Naive thymus-derived CD4-positive, alpha-beta T cell (primary cell): Measurements from ENCODE around the gene CDKAL1. TPM values are rescaled to one million over a fixed set of nuclear protein-coding genes. Genes with fewer than 3 reads are reported as not detected.

Source experiments
- ATAC-seq: fragments of 150-1000 bp; cut with Tn5 transposase; 2 replicates; pipeline ENCODE4 v1.10.0; 2021; ENCODE audit warnings: mild to moderate bottlenecking, moderate library complexity
- CTCF ChIA-PET: fragments of 350-600 bp; sonication (Branson Sonifier 250); formaldehyde crosslinking; loops from one replicate; lab custom pipeline; 2021; ENCODE audit warnings: antibody characterized with exemption; lab: Charles Lee
- POLR2A ChIA-PET: fragments of 350-600 bp; sonication (Branson Sonifier 250); formaldehyde crosslinking; loops from one replicate; lab custom pipeline; 2021; ENCODE audit warnings: antibody characterized with exemption, inconsistent platforms; lab: Charles Lee
- DNase-seq, 9 donors: peaks; one replicate each; pipeline versions ENCODE4 v3.0.0 to v3.0.0-alpha.2; 2020 to 2022; ENCODE audit warnings: mixed read lengths in 1 of 9
- H3K27ac ChIP-seq: one replicate; pipeline ENCODE4 v1.7.0; 2013; ENCODE audit warnings: mild to moderate bottlenecking, low read depth, low read length, moderate library complexity
- H3K27me3 ChIP-seq, 2 donors: one replicate each; pipeline ENCODE4 v1.7.0; 2013; ENCODE audit warnings: low read length in 2 of 2, mild to moderate bottlenecking in 2 of 2, moderate library complexity in 2 of 2; ENCODE audit not compliant: control insufficient read depth in 2 of 2, insufficient read depth in 2 of 2
- H3K36me3 ChIP-seq, 3 experiments: 1 replicate in 2 of 3; 2 replicates in 1 of 3; pipeline ENCODE4 v1.7.0; 2013; ENCODE audit warnings: low read length in 3 of 3, mild to moderate bottlenecking in 3 of 3, moderate library complexity in 1 of 3; ENCODE audit not compliant: insufficient read depth in 3 of 3, control insufficient read depth in 2 of 3
- H3K4me1 ChIP-seq, 2 donors: one replicate each; pipeline ENCODE4 v1.7.0; 2013; ENCODE audit warnings: low read length in 2 of 2, mild to moderate bottlenecking in 2 of 2, moderate library complexity in 1 of 2; ENCODE audit not compliant: control insufficient read depth in 2 of 2, insufficient read depth in 2 of 2
- H3K4me3 ChIP-seq: 2 replicates; pipeline ENCODE4 v1.7.0; 2013; ENCODE audit warnings: mild to moderate bottlenecking, low read length
- H3K9me3 ChIP-seq, 3 experiments: 1 replicate in 2 of 3; 2 replicates in 1 of 3; pipeline ENCODE4 v1.7.0; 2013; ENCODE audit warnings: low read length in 3 of 3; ENCODE audit not compliant: control insufficient read depth in 2 of 3
- H3K27ac Mint-ChIP-seq, 9 donors: one replicate each; pipeline ENCODE4 v1.8.0; 2020 to 2022; ENCODE audit warnings: mixed read lengths in 9 of 9, mild to moderate bottlenecking in 8 of 9, moderate library complexity in 5 of 9, inconsistent platforms in 2 of 9
- H3K27me3 Mint-ChIP-seq, 5 donors: one replicate each; pipeline ENCODE4 v1.8.0; 2021 to 2022; ENCODE audit warnings: mixed read lengths in 5 of 5, mild to moderate bottlenecking in 1 of 5
- H3K36me3 Mint-ChIP-seq, 5 donors: one replicate each; pipeline ENCODE4 v1.8.0; 2020 to 2022; ENCODE audit warnings: mixed read lengths in 5 of 5, mild to moderate bottlenecking in 3 of 5, inconsistent platforms in 1 of 5
- H3K4me1 Mint-ChIP-seq, 7 donors: one replicate each; pipeline ENCODE4 v1.8.0; 2020 to 2022; ENCODE audit warnings: mixed read lengths in 7 of 7, mild to moderate bottlenecking in 3 of 7, inconsistent platforms in 1 of 7
- H3K4me3 Mint-ChIP-seq, 10 donors: one replicate each; pipeline ENCODE4 v1.8.0; 2020 to 2022; ENCODE audit warnings: mild to moderate bottlenecking in 10 of 10, mixed read lengths in 10 of 10, moderate library complexity in 6 of 10, inconsistent platforms in 2 of 10
- H3K9me3 Mint-ChIP-seq, 11 donors: one replicate each; pipeline ENCODE4 v1.8.0; 2020 to 2022; ENCODE audit warnings: mixed read lengths in 11 of 11, mild to moderate bottlenecking in 4 of 11, inconsistent platforms in 1 of 11, moderate library complexity in 1 of 11
- intact Hi-C, 2 donors: fragments of 100-400 bp; cut with micrococcal nuclease; formaldehyde crosslinking; loops; one replicate each; pipeline ENCODE4 v1.15.1; 2023
- polyA plus RNA-seq, 2 donors: library from polyadenylated mRNA; unstranded; fragments of 300-500 nt; fragmentation: Illumina TruSeq; gene quantifications; one replicate each; pipeline ENCODE4 v1.2.3, GENCODE V29; 2021
- total RNA-seq, 6 experiments: library from RNA in 5 of 6; stranded (reverse) in 5 of 6; gene quantifications; 1 replicate in 5 of 6; 2 replicates in 1 of 6; pipeline ENCODE4 v1.2.3 and lab custom pipeline; 2021 to 2026

Gene CDKAL1
- total and polyA plus RNA-seq, 7 experiments from 2014 or later, result 23.6 to 35.8 (median 29.8) TPM

DNA sequence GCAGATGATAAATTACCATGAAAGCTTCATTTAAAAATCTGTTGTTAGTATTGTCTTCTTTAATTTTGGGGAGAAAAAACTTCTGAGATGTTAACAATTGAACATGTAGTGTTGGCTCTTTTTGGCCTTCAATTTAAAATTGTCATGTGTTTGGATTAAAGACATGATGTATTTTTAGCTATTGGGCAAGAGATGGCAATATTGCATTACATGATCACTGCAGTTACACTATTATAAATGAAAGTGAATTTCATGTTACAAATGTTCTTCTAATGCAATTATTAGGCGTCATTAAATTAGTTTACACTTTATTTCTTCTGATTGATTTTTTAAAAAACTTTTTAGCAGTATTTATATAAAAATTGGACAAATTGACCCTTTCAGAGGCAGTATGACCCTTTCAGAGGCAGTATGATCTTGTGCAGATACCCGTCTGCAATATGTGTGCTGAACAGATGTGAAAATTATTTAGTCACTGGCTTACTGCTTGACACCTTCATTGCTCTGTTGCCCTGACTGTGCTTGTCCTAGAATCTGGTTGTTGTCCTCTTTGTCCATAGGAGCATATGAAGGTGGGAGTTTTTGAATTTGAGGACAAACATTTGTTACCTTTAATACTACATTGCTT lies 25.8 kb downstream of the CDKAL1 start:
- Histone ChIP-seq H3K4me1 (no peaks in the 10 kb centered on the region), H3K27me3 (no peaks in the 10 kb centered on the region), H3K4me3 (no peak overlapping the region), H3K27ac (no peak overlapping the region), H3K9me3 (no peaks in the 10 kb centered on the region), H3K36me3 (peaks cover 0 to 11% (median 0%) of the 10 kb centered on the region in 3 experiments)
- Mint-ChIP-seq H3K36me3 (peaks cover 0 to 21% (median 5%) of the 10 kb centered on the region in 5 donors), H3K27me3 (no peaks in the 10 kb centered on the region), H3K9me3 (no peaks in the 10 kb centered on the region), H3K4me1 (peaks cover under 1 to 15% (median 5%) of the 10 kb centered on the region in 7 donors), H3K27ac (peak overlapping the region in 1 of 9 donors; percentile 82), H3K4me3 (no peak overlapping the region)
- ChIA-PET CTCF (interaction anchor here (1.1 kb wide), 1 partner anchor 12 kb away, joined by 3 read pairs; no protein-coding TSS in a partner anchor), POLR2A (no interaction called here)
- ATAC-seq, result no peak
- no peak for DNase-seq
- intact Hi-C loops, result loop anchor here in 1 of 2 donors (10.0 kb wide), 2 partner anchors 605 to 1375 kb away; no protein-coding TSS in a partner anchor

DNA sequence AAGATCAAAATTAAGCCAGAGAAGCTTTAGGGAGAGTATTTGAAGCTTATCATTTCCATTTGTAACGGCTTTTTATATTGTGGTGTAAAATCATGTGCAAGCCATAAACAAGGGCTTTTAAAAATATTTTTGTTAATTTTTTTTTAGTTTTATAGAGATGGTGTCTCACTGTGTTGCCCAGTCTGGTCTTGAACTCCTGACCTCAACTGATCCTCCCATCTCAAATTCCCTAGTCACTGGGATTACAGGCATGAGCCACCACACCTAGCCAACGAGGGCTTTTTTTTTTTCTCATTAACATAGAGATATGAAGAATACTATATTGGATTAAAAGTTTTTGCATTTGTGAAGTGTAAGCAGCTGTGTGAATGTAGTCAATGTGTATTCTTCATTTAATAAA lies 29.1 kb downstream of the CDKAL1 start:
- Mint-ChIP-seq H3K9me3 (no peaks in the 10 kb centered on the region), H3K4me1 (peaks cover 3 to 18% (median 10%) of the 10 kb centered on the region in 7 donors), H3K4me3 (no peak overlapping the region), H3K27me3 (no peaks in the 10 kb centered on the region), H3K36me3 (peaks cover 0 to 16% (median 5%) of the 10 kb centered on the region in 5 donors), H3K27ac (no peak overlapping the region)
- intact Hi-C loops, result loop anchor here in 1 of 2 donors (10.0 kb wide), 2 partner anchors 601 to 1371 kb away; no protein-coding TSS in a partner anchor
- DNase-seq (no peak), ATAC-seq (no peak)
- Histone ChIP-seq H3K27me3 (no peaks in the 10 kb centered on the region), H3K27ac (no peak overlapping the region), H3K4me3 (no peak overlapping the region), H3K9me3 (no peaks in the 10 kb centered on the region), H3K36me3 (no peaks in the 10 kb centered on the region), H3K4me1 (no peaks in the 10 kb centered on the region)
- POLR2A ChIA-PET, result interaction anchor here (0.7 kb wide), 1 partner anchor 12 kb away, joined by 3 read pairs; no protein-coding TSS in a partner anchor
- CTCF ChIA-PET, result interaction anchor here (0.5 to 3.0 kb wide), 3 partner anchors 12 to 1026 kb away, joined by 3 to 38 read pairs (median 6); no protein-coding TSS in a partner anchor

DNA sequence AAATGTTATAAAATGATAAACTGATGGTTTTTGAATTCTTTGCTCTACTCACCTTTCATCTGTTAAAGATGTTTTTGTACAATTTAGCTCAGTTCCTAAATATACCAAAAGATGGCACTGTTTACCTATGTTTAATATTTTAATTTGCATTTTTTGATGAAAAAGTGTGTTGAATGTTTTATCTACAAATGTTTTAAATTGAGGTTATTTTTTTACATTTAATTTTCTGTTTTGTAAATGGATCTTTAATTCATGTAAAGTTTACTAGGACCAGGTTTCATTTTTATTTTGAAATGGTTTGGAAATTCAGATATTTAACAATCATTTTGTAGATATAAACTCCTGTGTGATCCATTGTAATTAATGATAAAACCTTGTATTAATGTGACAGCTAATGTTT lies 30.0 kb downstream of the CDKAL1 start:
- Mint-ChIP-seq H3K27me3 (no peaks in the 10 kb centered on the region), H3K4me3 (no peak overlapping the region), H3K9me3 (no peaks in the 10 kb centered on the region), H3K4me1 (peaks cover 5 to 20% (median 10%) of the 10 kb centered on the region in 7 donors), H3K36me3 (peaks cover 4 to 21% (median 5%) of the 10 kb centered on the region in 5 donors), H3K27ac (no peak overlapping the region)
- no peaks in the 10 kb centered on the region for H3K27me3 ChIP-seq
- H3K4me1 ChIP-seq, result no peaks in the 10 kb centered on the region
- H3K27ac ChIP-seq, result no peak overlapping the region
- H3K4me3 ChIP-seq, result no peak overlapping the region
- ChIA-PET CTCF (interaction anchor here (0.5 to 3.0 kb wide), 6 partner anchors 8 to 1025 kb away, joined by 3 to 38 read pairs (median 5); no protein-coding TSS in a partner anchor), POLR2A (no interaction called here)
- ATAC-seq, result no peak
- DNase-seq, result peak in 5 of 9 donors; percentile 25 to 38 (median 36)
- H3K9me3 ChIP-seq, result no peaks in the 10 kb centered on the region
- intact Hi-C loops, result loop anchor here (1.0 to 10.0 kb wide), 3 partner anchors 601 to 1371 kb away; no protein-coding TSS in a partner anchor
- H3K36me3 ChIP-seq, result no peaks in the 10 kb centered on the region

DNA sequence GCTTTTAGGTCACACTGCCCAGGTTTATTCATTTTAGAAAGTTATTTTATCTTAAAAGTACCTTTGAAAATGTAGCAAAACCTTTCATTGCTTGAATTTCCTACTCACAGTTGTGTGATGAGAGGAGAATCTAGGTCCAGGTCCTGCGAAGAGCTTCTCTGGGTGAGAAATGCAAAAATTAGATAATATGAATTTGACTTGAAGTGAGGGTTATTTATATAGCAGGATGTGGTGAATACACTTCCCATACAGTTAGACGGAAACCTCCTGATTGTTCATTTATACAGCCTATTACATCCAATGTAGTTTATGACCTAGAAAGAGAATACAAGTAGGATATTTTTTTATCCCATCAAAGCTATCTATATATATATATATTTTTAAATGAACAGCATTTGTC lies 30.5 kb downstream of the CDKAL1 start:
- H3K27me3 ChIP-seq, result no peaks in the 10 kb centered on the region
- no peak for ATAC-seq
- Mint-ChIP-seq H3K27me3 (no peaks in the 10 kb centered on the region), H3K27ac (peak overlapping the region in 1 of 9 donors; percentile 35), H3K9me3 (no peaks in the 10 kb centered on the region), H3K4me1 (peaks cover 5 to 25% (median 10%) of the 10 kb centered on the region in 7 donors), H3K36me3 (peaks cover 4 to 26% (median 5%) of the 10 kb centered on the region in 5 donors), H3K4me3 (no peak overlapping the region)
- ChIA-PET POLR2A (no interaction called here), CTCF (interaction anchor here (0.7 to 3.0 kb wide), 5 partner anchors 8 to 1024 kb away, joined by 3 to 38 read pairs (median 5); no protein-coding TSS in a partner anchor)
- no peak for DNase-seq
- H3K36me3 ChIP-seq, result no peaks in the 10 kb centered on the region
- no peaks in the 10 kb centered on the region for H3K4me1 ChIP-seq
- intact Hi-C loops, result loop anchor here (1.0 to 10.0 kb wide), 3 partner anchors 600 to 1370 kb away; no protein-coding TSS in a partner anchor
- H3K4me3 ChIP-seq, result no peak overlapping the region
- H3K27ac ChIP-seq, result no peak overlapping the region
- no peaks in the 10 kb centered on the region for H3K9me3 ChIP-seq

DNA sequence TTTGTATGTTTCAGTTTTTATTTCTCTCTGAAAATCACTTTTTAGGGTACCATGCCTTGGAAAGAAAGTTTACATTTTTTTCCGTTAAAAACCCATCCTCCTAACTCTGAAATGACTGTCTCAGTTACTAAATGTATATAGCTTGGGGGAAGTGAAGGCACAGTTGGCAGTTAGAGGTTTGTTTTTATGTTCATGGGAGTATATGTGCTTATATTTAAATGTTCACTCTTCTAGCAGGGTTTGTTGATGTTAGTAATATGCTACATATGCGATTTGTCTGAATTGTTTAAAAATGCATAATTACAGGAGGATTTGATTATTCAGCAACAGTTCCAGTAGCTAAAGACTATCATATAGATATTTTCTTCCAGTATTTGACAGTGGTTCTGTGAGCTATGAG lies 31.1 kb downstream of the CDKAL1 start:
- H3K4me1 Mint-ChIP-seq, result peaks cover 5 to 26% (median 11%) of the 10 kb centered on the region in 7 donors
- peak overlapping the region in 1 of 9 donors; percentile 35 for H3K27ac Mint-ChIP-seq
- ChIA-PET POLR2A (interaction anchor here (0.7 kb wide), 1 partner anchor 161 kb away, joined by 3 read pairs; no protein-coding TSS in a partner anchor), CTCF (interaction anchor here (1.2 to 3.0 kb wide), 2 partner anchors 9 to 1024 kb away, joined by 5 to 38 read pairs; no protein-coding TSS in a partner anchor)
- Histone ChIP-seq H3K27ac (no peak overlapping the region), H3K36me3 (no peaks in the 10 kb centered on the region), H3K4me1 (no peaks in the 10 kb centered on the region), H3K9me3 (no peaks in the 10 kb centered on the region), H3K4me3 (no peak overlapping the region), H3K27me3 (no peaks in the 10 kb centered on the region)
- H3K4me3 Mint-ChIP-seq, result no peak overlapping the region
- H3K36me3 Mint-ChIP-seq, result peaks cover 4 to 27% (median 5%) of the 10 kb centered on the region in 5 donors
- DNase-seq, result no peak
- intact Hi-C loops, result loop anchor here in 1 of 2 donors (10.0 kb wide), 2 partner anchors 599 to 1369 kb away; no protein-coding TSS in a partner anchor
- no peaks in the 10 kb centered on the region for H3K27me3 Mint-ChIP-seq
- no peak for ATAC-seq
- H3K9me3 Mint-ChIP-seq, result no peaks in the 10 kb centered on the region

DNA sequence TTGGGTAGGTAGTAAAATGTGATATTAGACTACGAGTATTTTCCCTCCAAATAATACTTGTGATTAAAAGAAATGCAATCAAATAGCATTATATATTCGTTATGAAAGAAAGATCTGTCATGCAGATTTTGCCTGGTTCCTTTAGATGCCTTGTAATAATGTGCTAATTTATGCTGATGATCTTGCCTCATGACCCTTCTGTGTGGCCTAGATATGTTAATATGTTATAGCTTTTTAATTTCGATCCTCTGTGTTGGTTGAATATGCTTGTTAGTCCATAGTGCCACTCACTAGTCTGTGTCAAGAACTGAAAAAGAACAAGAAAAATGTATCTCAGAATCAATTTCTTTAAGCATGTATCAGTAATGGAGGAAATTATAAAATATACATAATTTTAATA lies 31.9 kb downstream of the CDKAL1 start:
- H3K36me3 ChIP-seq, result no peaks in the 10 kb centered on the region
- ChIA-PET POLR2A (no interaction called here), CTCF (interaction anchor here (3.0 kb wide), 1 partner anchor 1023 kb away, joined by 38 read pairs; no protein-coding TSS in a partner anchor)
- no peaks in the 10 kb centered on the region for H3K27me3 ChIP-seq
- Mint-ChIP-seq H3K36me3 (peaks cover 4 to 31% (median 5%) of the 10 kb centered on the region in 5 donors), H3K27me3 (no peaks in the 10 kb centered on the region), H3K4me1 (peaks cover 7 to 32% (median 11%) of the 10 kb centered on the region in 7 donors), H3K4me3 (no peak overlapping the region), H3K9me3 (no peaks in the 10 kb centered on the region), H3K27ac (no peak overlapping the region)
- H3K27ac ChIP-seq, result no peak overlapping the region
- no peak for DNase-seq
- H3K4me1 ChIP-seq, result no peaks in the 10 kb centered on the region
- no peak overlapping the region for H3K4me3 ChIP-seq
- intact Hi-C loops, result loop anchor here in 1 of 2 donors (10.0 kb wide), 2 partner anchors 599 to 1369 kb away; no protein-coding TSS in a partner anchor
- no peak for ATAC-seq
- no peaks in the 10 kb centered on the region for H3K9me3 ChIP-seq
